Measurements from ENCODE around the gene RAB11FIP4.

DNA sequence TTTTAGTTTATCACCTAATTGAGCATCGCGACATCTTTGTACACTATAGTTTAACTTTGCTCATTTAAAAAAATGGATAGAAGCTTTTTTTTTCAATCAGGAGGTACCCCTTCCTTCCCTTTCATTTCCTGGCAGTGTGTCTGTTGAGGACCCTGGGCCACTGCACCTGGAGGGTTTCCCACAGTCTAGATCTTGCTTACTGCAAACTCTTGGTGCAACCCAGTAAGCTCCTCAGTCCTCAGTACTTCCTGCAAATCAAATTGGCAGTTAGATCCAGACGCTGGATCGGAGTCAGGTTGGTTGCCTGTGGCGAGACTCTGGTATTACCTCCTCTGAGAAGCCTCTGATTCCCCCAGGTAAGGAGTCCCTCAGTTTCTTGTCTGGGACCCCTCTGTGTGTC is 162.0 kb downstream of the RAB11FIP4 start:
- TF ChIP-seq, protein P1, sequence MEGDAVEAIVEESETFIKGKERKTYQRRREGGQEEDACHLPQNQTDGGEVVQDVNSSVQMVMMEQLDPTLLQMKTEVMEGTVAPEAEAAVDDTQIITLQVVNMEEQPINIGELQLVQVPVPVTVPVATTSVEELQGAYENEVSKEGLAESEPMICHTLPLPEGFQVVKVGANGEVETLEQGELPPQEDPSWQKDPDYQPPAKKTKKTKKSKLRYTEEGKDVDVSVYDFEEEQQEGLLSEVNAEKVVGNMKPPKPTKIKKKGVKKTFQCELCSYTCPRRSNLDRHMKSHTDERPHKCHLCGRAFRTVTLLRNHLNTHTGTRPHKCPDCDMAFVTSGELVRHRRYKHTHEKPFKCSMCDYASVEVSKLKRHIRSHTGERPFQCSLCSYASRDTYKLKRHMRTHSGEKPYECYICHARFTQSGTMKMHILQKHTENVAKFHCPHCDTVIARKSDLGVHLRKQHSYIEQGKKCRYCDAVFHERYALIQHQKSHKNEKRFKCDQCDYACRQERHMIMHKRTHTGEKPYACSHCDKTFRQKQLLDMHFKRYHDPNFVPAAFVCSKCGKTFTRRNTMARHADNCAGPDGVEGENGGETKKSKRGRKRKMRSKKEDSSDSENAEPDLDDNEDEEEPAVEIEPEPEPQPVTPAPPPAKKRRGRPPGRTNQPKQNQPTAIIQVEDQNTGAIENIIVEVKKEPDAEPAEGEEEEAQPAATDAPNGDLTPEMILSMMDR (IDR thresholded peaks at IDR 0.05) = no peak
- TF ChIP-seq POLR2A (IDR thresholded peaks at IDR 0.05) = no peak
- TF ChIP-seq EP300 (IDR thresholded peaks at IDR 0.05) = no peak

Measured in stomach (tissue), 4 donors.